ENCODE results near the gene CRADD.
"Not testable (repeated sequence)": the region's sequence is repeated elsewhere in the genome, so short reads cannot be mapped to it uniquely, and the experiment has no call there.

The CRADD gene

DNA sequence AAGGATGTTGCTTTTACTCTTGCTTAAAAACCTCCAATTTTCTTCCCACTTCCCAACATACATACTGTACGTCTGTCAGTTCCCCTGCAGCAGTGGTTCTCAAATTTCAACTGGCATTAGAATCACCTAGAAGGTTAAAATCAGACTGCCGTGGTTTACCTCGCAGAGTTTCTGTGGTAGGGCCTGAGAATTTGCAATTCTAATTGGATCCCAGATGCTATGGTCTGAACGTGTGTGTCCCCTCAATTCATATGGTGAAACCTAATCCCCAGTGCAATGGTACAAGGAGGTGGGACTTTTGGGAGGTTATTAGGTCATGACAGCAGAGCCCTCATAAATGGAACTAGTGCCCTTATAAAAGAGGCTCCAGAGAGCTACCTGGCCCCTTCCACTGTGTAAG, 226.9 kb downstream of the CRADD start:
- no peak for DNase-seq

DNA sequence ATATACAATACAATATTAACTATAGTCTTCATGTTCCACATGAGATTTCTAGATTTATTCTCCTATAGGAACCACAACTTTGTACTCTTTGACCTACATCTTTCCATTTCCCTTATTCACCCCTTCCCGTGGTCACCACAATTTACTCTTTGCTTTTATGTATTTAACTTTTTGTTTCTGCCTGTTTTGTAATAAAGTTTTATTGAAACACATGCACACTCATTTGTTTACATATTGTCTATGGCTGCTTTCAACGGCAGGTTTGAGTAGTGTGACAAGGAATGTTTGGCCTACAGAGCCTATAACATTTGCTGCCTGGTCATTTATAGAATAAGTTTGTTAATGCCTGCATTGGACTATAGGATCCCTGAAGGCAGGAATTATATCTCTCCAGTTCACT, 231.1 kb downstream of the CRADD start:
- DNase-seq: no peak

DNA sequence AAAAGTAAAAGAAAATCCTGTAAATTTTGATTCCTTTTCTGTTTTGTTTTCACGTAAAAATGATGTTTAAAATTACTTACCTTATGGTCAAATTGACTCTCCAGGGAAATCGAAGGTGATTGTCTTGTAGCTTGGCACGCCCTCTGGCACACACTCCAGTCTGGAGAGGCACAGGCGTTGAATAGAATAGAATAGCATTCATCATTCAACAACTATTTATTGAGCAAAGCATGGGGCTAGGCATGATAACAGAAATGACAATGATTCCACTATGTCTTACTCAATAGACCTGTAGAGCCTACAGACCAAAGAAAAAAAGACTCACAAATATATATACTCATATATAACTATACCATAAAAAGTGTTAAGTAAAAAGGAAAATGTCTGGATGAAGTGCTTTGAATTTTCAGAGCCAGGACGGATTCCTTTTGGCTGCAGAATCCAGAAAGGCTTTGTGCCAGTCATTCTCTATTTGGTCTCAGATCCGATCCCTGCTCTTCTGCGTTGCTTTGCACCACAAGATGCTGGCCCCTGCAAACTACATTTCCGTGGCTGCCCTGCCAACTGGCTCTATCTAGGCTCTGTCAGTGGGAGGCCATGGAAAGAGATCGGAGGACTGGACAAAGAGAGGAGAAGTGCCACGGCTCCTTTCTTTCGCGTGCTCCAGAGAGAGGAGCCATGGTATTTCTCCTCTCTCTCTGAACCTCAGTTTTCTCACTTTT, 231.8 kb downstream of the CRADD start:
- DNase-seq: no peak

GRCh38 chr12:93911396-93911795, 234.2 kb downstream of the CRADD start:
- DNase-seq: no peak

DNA sequence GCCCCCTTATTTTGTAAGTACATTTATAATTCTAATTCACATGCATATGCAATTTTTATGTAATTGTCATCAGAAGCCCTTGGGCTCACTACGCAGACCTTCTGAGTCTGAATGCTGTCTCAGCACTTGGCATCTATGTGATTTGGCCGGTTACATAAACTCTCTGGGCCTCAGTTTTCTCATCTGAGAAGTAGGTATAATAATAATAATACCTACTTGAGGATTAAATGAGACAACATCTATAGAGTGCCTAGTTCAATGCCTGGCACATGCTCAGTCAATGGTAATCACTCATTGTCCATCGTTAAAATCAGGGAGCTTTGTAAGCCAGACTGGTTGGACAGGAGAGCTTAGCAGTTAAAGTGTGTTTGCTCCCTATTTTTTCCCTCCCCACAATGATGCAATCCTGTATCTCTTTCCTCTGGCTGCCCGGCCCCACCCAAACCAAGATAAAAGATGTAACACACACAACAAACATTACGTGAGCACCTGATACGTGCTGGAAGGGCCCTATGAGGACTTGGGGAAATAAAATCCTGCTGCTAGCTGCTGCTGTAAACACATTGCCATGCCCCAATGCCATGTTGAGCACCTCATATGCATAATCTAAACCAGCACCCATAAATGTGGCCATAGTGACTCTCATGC, 235.0 kb downstream of the CRADD start:
- DNase-seq: no peak

- DNase-seq: no peak
These were observed 236.7 kb downstream of the CRADD start for GRCh38 chr12:93913845-93914244.

- DNase-seq: no peak
These were observed 237.1 kb downstream of the CRADD start for GRCh38 chr12:93914281-93914680.

- DNase-seq: no peak
These were observed 238.2 kb downstream of the CRADD start for GRCh38 chr12:93915411-93915810.

- DNase-seq: no peak
These were observed 239.2 kb downstream of the CRADD start for GRCh38 chr12:93916402-93916801.

GRCh38 chr12:93918262-93918661, 241.1 kb downstream of the CRADD start:
- no peak for DNase-seq

DNA sequence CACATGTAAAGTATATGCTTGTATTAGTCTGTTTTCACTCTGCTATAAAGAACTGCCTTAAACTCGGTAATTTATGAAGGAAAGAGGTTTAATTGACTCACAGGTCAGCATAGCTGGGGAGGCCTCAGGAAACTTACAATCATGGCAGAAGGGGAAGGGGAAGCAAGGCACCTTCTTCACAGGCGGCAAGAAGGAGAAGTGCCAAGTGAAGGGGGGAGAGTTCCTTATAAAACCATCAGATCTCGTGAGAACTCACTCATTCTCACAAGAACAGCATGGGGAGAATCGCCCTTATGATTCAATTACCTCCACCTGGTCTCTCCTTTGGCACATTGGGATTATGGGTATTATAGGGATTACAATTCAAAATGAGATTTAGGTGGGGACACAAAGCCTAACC, 241.7 kb downstream of the CRADD start:
- DNase-seq: peak in 3 of 4 experiments; percentile 12 to 22 (median 13)

- DNase-seq: no peak
These were observed 244.3 kb downstream of the CRADD start for GRCh38 chr12:93921521-93921920.

- no peak for DNase-seq
These were observed 245.4 kb downstream of the CRADD start for GRCh38 chr12:93922583-93923006.

DNA sequence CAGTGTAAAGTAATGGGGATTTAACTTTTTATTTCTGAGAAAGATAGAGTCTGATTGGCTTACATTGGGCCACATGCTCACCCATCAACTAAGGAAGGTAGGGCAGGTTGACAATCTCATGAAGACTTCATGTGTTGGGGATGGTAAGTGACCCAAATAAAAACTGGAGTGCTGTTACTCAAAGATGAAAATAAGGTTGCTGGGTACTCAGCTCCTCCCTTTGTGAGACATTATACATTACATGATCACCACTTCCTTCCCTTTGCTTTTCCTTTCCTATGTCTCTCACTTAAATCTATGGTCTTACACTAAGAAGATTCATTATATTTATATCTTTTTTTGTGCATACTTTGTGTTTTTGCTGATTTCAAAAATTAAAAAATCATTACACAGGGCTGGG, 247.2 kb downstream of the CRADD start:
- DNase-seq: no peak

- no peak for DNase-seq
These were observed 248.5 kb downstream of the CRADD start for GRCh38 chr12:93925585-93926205.

DNA sequence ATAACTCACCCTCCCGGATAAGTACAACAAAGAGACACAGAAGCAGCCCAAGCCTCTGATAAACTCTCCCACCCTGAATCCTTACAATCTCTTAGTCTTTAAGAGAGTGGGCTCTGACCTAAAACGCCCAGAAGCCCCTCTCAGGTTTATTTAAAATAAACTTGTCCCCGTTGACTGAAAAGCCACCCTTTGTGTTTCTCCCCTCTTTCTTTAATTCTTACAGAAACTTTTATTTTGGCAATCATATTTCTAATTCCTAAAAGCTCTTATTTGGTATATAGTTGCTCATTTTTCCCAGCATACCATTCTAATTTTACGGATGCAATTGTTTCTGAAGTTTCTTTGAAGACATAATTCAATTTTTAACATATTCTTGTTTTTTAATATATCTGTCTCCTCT, 249.1 kb downstream of the CRADD start:
- no peak for DNase-seq

GRCh38 chr12:93929081-93929480, 251.9 kb downstream of the CRADD start:
- DNase-seq: not testable (repeated sequence)

DNA sequence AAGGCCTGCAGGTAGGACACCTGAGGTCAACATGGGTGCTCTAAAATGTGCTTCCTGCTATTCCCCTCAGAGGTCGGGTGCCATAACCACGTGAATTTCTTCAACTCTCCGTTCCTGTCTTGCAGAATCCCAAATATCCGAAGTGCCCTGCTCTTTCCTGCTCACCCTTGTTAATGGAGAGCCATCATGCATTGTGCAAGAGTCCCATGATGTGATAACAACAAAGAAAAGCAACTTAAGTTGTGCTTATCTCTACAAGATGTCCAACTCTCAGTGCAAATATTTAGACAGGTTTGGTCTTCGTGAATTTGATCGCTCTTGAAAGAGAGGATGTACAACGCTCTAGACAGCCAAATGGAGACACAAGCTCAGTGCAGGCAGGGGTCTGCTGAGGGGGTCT, 260.6 kb downstream of the CRADD start:
- no peak for DNase-seq

- DNase-seq: no peak
These were observed 261.1 kb downstream of the CRADD start for GRCh38 chr12:93938317-93938716.

- no peak for DNase-seq
These were observed 261.8 kb downstream of the CRADD start for GRCh38 chr12:93938931-93939330.

DNA sequence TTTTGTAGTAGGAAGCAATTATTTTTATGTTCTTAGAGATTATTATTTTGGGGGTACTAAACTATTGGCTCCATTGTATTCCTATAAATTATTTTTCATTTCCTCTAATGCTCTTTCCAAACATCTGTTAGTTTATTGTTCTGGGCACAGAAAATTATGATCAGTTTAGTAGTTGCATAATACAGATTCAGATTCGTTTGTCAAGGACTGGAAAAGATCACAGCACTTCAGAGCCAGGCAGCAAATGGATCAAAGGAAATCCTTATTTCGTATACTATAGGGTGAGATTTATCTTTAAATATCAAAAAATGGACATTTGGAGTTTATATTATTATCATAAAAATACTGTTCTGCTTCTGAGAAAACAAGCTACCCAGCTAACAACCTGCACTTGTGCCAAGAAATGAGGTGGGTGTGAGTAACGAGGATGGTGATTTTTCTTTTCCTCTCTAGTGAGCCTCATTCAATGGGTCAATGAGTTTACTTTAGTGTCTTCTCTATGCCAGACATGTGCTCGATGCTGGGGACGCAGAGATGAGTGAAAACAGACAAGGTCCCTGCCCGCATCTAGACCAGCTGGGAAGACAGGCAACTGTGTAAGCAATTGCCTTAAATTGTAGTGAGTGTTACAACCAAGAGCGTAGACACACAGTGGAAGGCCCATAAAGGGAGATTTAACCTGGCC, 262.6 kb downstream of the CRADD start:
- DNase-seq: no peak

DNA sequence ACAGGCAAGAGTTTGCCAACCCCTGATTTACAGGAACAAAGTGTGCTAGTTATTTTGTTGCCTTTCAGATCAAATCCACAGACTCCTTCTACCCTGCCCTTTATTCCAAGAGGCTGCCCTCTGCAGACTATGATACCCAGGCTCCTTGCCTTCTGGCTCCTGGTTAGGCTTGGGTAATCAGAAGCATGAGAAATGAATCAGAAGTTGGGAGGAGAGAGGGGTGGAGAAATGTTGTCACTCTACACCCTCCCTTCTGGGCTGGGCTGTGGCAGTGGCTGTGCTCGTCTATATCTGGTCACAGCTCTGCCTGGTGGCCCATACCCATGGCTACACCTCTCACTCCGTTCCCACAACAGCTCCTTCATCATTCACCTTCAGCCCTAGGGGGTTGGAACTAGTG, 266.6 kb downstream of the CRADD start:
- DNase-seq: no peak

- DNase-seq: no peak
These were observed 267.0 kb downstream of the CRADD start for GRCh38 chr12:93944201-93944600.

Measured in suppressor macrophage (primary cell).